Measurements from ENCODE around the gene CTNNA2.

Gene CTNNA2

GRCh38 chr2:80068038-80068731 is 555.3 kb downstream of the CTNNA2 start:
- no peaks in the 10 kb centered on the region for H3K27me3 ChIP-seq
- no peak overlapping the region for H3K9ac ChIP-seq
- no peaks in the 10 kb centered on the region for H3K36me3 ChIP-seq
- H3K27ac ChIP-seq = no peak overlapping the region
- no peak for TF ChIP-seq Cebpa-rat (IDR thresholded peaks at IDR 0.05)
- H3K4me2 ChIP-seq = no peak overlapping the region
- no peak overlapping the region for H3K4me3 ChIP-seq
- peaks cover 0 to 9% (median 0%) of the 10 kb centered on the region in 10 experiments; a peak in 4 of 20 replicates for H3K4me1 ChIP-seq
- no peaks in the 10 kb centered on the region for H4K20me1 ChIP-seq
- H3K9me3 ChIP-seq (replicated peaks in 1 of 11) = no peaks in the 10 kb centered on the region

DNA sequence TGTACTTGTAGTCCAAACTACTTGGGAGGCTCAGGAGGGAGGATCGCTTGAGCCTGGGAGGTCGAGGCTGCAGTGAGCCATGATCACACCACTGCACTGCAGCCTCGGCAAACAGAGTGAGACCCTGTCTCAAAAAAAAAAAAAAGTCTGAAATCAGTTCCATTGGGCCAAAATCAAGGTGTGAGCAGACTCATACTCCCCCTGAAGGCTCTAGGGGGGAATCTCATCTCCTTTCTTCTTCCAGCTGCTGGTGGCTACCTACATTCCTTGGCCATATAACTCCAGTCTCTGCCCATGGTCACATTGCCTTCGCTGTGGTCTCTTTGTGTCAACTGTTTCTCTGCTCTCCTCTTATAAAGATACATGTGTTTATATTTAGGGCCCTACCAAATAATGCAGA is 557.7 kb downstream of the CTNNA2 start:
- Histone ChIP-seq H4K20me1 (no peaks in the 10 kb centered on the region), H3K27me3 (no peaks in the 10 kb centered on the region), H3K9ac (no peak overlapping the region), H3K9me3 (replicated peaks in 1 of 11) (no peaks in the 10 kb centered on the region), H3K36me3 (no peaks in the 10 kb centered on the region), H3K4me1 (no peaks in the 10 kb centered on the region), H3K4me2 (no peak overlapping the region), H3K4me3 (no peak overlapping the region), H3K27ac (no peak overlapping the region)
- TF ChIP-seq Cebpa-rat (IDR thresholded peaks at IDR 0.05) = no peak

- Histone ChIP-seq H3K4me3 (no peak overlapping the region), H3K9ac (no peak overlapping the region), H3K4me1 (no peaks in the 10 kb centered on the region), H4K20me1 (no peaks in the 10 kb centered on the region), H3K36me3 (no peaks in the 10 kb centered on the region), H3K9me3 (replicated peaks in 1 of 11) (no peaks in the 10 kb centered on the region), H3K27me3 (no peaks in the 10 kb centered on the region), H3K4me2 (no peak overlapping the region), H3K27ac (no peak overlapping the region)
- TF ChIP-seq Cebpa-rat (IDR thresholded peaks at IDR 0.05) = no peak
Observed at GRCh38 chr2:80071941-80072340, 559.1 kb downstream of the CTNNA2 start.

DNA sequence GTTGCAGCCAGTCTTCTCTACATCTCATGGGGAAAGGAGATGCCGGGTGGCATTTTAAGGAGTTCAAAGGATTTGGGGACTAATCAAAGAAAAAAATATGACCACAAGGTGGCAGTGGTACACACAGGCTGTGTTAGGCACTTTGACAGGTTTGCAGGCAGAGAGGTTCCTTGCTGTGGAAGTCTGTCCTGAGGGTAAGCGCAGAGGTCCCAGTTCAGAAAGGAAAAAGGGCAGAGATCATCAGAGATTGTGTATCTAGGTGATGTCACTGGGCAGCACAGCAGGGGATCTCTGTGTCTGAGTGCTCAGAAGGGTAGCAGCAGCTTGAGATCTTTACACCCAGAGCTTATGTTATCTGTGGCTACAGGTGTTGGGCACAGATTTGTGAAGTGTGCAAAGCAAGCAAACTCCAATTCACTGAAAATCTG is 560.3 kb downstream of the CTNNA2 start:
- Histone ChIP-seq H3K4me1 (no peaks in the 10 kb centered on the region), H3K4me3 (no peak overlapping the region), H3K27me3 (no peaks in the 10 kb centered on the region), H4K20me1 (no peaks in the 10 kb centered on the region), H3K9ac (no peak overlapping the region), H3K4me2 (no peak overlapping the region), H3K36me3 (no peaks in the 10 kb centered on the region), H3K9me3 (replicated peaks in 1 of 11) (no peaks in the 10 kb centered on the region), H3K27ac (no peak overlapping the region)
- TF ChIP-seq Cebpa-rat (IDR thresholded peaks at IDR 0.05) = no peak

GRCh38 chr2:80074321-80075070 is 561.6 kb downstream of the CTNNA2 start:
- no peak overlapping the region for H3K4me3 ChIP-seq
- no peaks in the 10 kb centered on the region for H3K36me3 ChIP-seq
- no peak overlapping the region for H3K4me2 ChIP-seq
- H3K4me1 ChIP-seq = no peaks in the 10 kb centered on the region
- H3K9ac ChIP-seq = no peak overlapping the region
- no peak for TF ChIP-seq Cebpa-rat (IDR thresholded peaks at IDR 0.05)
- H3K27me3 ChIP-seq = no peaks in the 10 kb centered on the region
- no peaks in the 10 kb centered on the region for H4K20me1 ChIP-seq
- H3K27ac ChIP-seq = no peak overlapping the region
- H3K9me3 ChIP-seq (replicated peaks in 1 of 11) = no peaks in the 10 kb centered on the region

GRCh38 chr2:80075719-80076118 is 562.9 kb downstream of the CTNNA2 start:
- TF ChIP-seq Cebpa-rat (IDR thresholded peaks at IDR 0.05) = no peak
- no peak overlapping the region for H3K4me2 ChIP-seq
- no peaks in the 10 kb centered on the region for H4K20me1 ChIP-seq
- no peaks in the 10 kb centered on the region for H3K27me3 ChIP-seq
- no peaks in the 10 kb centered on the region for H3K4me1 ChIP-seq
- no peak overlapping the region for H3K9ac ChIP-seq
- no peaks in the 10 kb centered on the region for H3K36me3 ChIP-seq
- H3K9me3 ChIP-seq (replicated peaks in 1 of 11) = no peaks in the 10 kb centered on the region
- no peak overlapping the region for H3K4me3 ChIP-seq
- H3K27ac ChIP-seq = no peak overlapping the region

DNA sequence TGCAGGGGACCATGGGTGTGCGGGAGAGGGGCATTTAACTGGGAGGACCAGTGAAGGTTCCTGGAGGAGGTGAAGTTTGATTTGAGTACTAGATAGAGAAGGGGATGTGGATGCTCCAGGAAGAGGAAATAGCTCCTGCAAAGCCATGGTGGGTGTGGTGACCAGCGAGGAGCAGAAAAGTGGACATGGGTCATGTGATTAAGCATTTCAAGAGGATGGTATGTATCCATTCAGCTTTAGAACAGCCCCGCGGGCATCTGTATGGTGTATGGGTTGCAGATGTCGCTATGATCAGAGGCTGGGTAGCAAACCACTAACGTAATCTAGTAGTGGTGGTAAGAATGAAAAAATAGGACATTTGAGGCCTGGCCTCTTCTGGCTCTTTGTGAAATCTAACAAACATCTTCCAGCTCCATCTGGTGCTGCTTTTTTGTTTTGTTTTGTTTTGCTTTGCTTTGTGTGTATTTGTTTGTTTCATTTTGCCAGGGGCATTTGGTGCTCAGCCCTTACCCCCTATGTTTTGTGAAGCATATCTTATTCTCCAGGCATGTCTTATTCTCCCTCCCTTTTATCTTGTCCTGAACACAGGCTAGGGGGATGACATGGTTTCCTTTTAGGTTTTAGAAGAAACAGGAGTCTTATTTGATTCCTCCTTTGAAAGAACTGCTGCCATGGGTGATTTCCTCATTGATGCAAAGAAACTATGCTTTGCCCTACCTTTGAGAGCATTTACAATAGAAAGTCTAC is 565.6 kb downstream of the CTNNA2 start:
- Histone ChIP-seq H4K20me1 (no peaks in the 10 kb centered on the region), H3K4me1 (no peaks in the 10 kb centered on the region), H3K9me3 (replicated peaks in 1 of 11) (no peaks in the 10 kb centered on the region), H3K4me3 (no peak overlapping the region), H3K4me2 (no peak overlapping the region), H3K9ac (no peak overlapping the region), H3K36me3 (no peaks in the 10 kb centered on the region), H3K27ac (no peak overlapping the region), H3K27me3 (no peaks in the 10 kb centered on the region)
- no peak for TF ChIP-seq Cebpa-rat (IDR thresholded peaks at IDR 0.05)

- Histone ChIP-seq H3K9ac (no peak overlapping the region), H3K4me3 (no peak overlapping the region), H3K4me1 (no peaks in the 10 kb centered on the region), H3K27ac (no peak overlapping the region), H3K27me3 (no peaks in the 10 kb centered on the region), H3K9me3 (replicated peaks in 1 of 11) (no peaks in the 10 kb centered on the region), H3K36me3 (no peaks in the 10 kb centered on the region), H4K20me1 (no peaks in the 10 kb centered on the region), H3K4me2 (no peak overlapping the region)
- TF ChIP-seq Cebpa-rat (IDR thresholded peaks at IDR 0.05) = no peak
Observed at GRCh38 chr2:80080957-80081356, 568.1 kb downstream of the CTNNA2 start.

DNA sequence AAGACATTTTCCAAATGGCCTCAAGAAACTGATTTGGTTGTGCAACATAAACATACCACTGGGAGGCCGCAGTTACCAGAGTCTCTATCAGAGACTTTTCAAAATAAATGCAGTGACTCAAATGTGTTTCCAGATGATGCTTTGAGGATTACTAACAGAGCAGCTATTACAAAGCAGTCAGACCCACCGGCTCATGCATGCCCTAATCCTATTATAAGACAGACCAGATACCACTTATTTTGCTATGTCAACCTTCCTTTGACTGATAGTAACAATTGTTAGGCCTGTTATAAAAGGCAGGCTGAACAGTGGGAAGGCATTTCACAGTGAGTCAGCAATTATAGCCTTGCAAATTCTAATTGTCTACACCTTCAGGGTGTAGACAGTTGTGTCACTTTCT is 574.0 kb downstream of the CTNNA2 start:
- H3K27ac ChIP-seq = no peak overlapping the region
- no peak overlapping the region for H3K4me2 ChIP-seq
- H3K4me1 ChIP-seq = no peaks in the 10 kb centered on the region

More for the DNA sequence above, 574.0 kb downstream of the CTNNA2 start:
- Histone ChIP-seq H3K36me3 (no peaks in the 10 kb centered on the region), H4K20me1 (no peaks in the 10 kb centered on the region), H3K9ac (no peak overlapping the region), H3K27me3 (no peaks in the 10 kb centered on the region), H3K4me3 (no peak overlapping the region), H3K9me3 (replicated peaks in 1 of 11) (no peaks in the 10 kb centered on the region)
- TF ChIP-seq Cebpa-rat (IDR thresholded peaks at IDR 0.05) = no peak
